OCI-LY7 (cell line): Measurements from ENCODE around the gene CDNF. TPM values are rescaled to one million over a fixed set of nuclear protein-coding genes. Genes with fewer than 3 reads are reported as not detected.

ENCODE experiments used
- BruUV-seq: library from RNA; stranded (reverse); fragments of 400-500 nt; replicated peaks from 2 replicates; lab custom pipeline; 2021; lab: Mats Ljungman, UMichigan
- CTCF ChIA-PET: fragments of 300-600 bp; sonication (Branson Sonifier 250); formaldehyde crosslinking; loops from one replicate; lab custom pipeline; 2022; ENCODE audit warnings: antibody characterized with exemption; ENCODE audit not compliant: unreplicated experiment; lab: Charles Lee
- POLR2A ChIA-PET: fragments of 300-600 bp; sonication (Branson Sonifier 250); formaldehyde crosslinking; loops from one replicate; lab custom pipeline; 2022; ENCODE audit warnings: antibody characterized with exemption; lab: Charles Lee
- DNase-seq: peaks from one replicate; pipeline ENCODE4 v3.0.0-alpha.2; 2015; ENCODE audit warnings: low spot score
- H2AFZ ChIP-seq: fragments of 200-600 bp; sonication (generic), shearing (Covaris generic); 2 replicates; pipeline ENCODE4 v1.6.1; 2014; ENCODE audit warnings: mild to moderate bottlenecking, antibody characterized with exemption, low read length, moderate library complexity
- H3K27ac ChIP-seq: fragments of 200-600 bp; sonication (generic); 2 replicates; pipeline ENCODE4 v1.5.1; 2014; ENCODE audit warnings: mixed run types, low read depth, mild to moderate bottlenecking, moderate library complexity, low read length, inconsistent platforms; ENCODE audit not compliant: poor library complexity, severe bottlenecking
- H3K36me3 ChIP-seq: fragments of 200-600 bp; sonication (generic); 2 replicates; pipeline ENCODE4 v1.6.1; 2014; ENCODE audit warnings: mild to moderate bottlenecking, antibody characterized with exemption, low read length, moderate library complexity, mixed read lengths; ENCODE audit not compliant: insufficient read depth
- H3K4me1 ChIP-seq: fragments of 200-600 bp; sonication (generic); 2 replicates; pipeline ENCODE4 v1.5.1; 2014; ENCODE audit warnings: mild to moderate bottlenecking, low read length; ENCODE audit not compliant: insufficient read depth, poor library complexity, severe bottlenecking
- H3K4me2 ChIP-seq: fragments of 200-600 bp; sonication (generic); 2 replicates; pipeline ENCODE4 v1.6.1; 2014; ENCODE audit warnings: mild to moderate bottlenecking, low read length
- H3K4me3 ChIP-seq: fragments of 200-600 bp; sonication (generic); 2 replicates; pipeline ENCODE4 v1.5.1; 2014; ENCODE audit warnings: mild to moderate bottlenecking, low read depth, low read length; ENCODE audit not compliant: poor library complexity, severe bottlenecking
- H3K79me2 ChIP-seq: fragments of 200-600 bp; sonication (generic); 2 replicates; pipeline ENCODE4 v1.6.1; 2016; ENCODE audit warnings: low read depth, mild to moderate bottlenecking, low read length, moderate library complexity, mixed read lengths; ENCODE audit not compliant: insufficient read depth
- H3K9me2 ChIP-seq: fragments of 200-600 bp; sonication (generic); 2 replicates; pipeline ENCODE4 v1.6.1; 2016; ENCODE audit warnings: mild to moderate bottlenecking, low read length, mixed read lengths; ENCODE audit not compliant: insufficient read depth
- H3K9me3 ChIP-seq: fragments of 200-600 bp; sonication (generic); 2 replicates; pipeline ENCODE4 v1.6.1; 2014; ENCODE audit warnings: mild to moderate bottlenecking, mixed run types, low read length, mixed read lengths
- H4K20me1 ChIP-seq: fragments of 200-600 bp; sonication (generic); 2 replicates; pipeline ENCODE4 v1.6.1; 2014; ENCODE audit warnings: mild to moderate bottlenecking, antibody characterized with exemption, low read length, moderate library complexity, mixed read lengths; ENCODE audit not compliant: insufficient read depth
- EZH2phosphoT487 ChIP-seq: fragments of 200-600 bp; sonication (generic); IDR thresholded peaks from 2 replicates; pipeline ENCODE4 v1.6.1; 2018; ENCODE audit warnings: low read depth, borderline replicate concordance, mild to moderate bottlenecking, mixed run types, antibody characterized with exemption, low read length, moderate library complexity, mixed read lengths
- intact Hi-C: fragments of 100-400 bp; cut with micrococcal nuclease; formaldehyde crosslinking; loops from one replicate; pipeline ENCODE4 v1.10.0; 2022; ENCODE audit not compliant: unreplicated experiment
- total RNA-seq, 2 experiments: library from RNA; depleted of rRNA in 1 of 2; stranded (reverse); fragments of >200 nt in 1 of 2; shearing (Covaris generic) in 1 of 2; gene quantifications; 2 replicates each; pipeline ENCODE4 v1.2.3, GENCODE V29; 2014 to 2022
- TF ChIP-seq, protein P1 (sequence below): fragments of 200-600 bp; sonication (generic); conservative IDR thresholded peaks from 2 replicates; pipeline ENCODE4 v1.5.1; 2014; ENCODE audit warnings: mild to moderate bottlenecking, antibody characterized with exemption, low read length, moderate library complexity, mixed read lengths

The CDNF gene
- total RNA-seq, 2 experiments from 2014 or later = 3.2 to 3.7 TPM

DNA sequence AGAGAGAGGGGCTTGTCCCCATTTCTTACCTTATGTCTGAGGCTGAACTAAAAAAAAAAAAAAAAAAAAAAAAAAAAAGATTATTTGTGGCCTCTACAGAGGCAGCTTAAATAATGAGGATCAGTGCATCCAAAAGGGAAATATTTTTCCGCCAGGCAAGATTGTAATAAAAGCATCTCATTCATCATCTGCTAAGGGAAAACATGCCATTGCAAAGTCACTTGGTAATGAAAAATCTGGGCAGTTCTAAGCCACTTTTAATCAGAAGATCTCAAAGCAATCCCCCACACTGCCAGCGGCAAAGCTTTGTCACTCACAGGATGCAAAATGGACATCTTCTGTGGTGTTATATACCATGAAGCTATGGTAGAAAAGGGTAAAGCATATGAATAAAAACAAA is 66.9 kb downstream of the CDNF start:
- intact Hi-C loops = no loop called here
- H3K4me3 ChIP-seq = no peak overlapping the region
- no peaks in the 10 kb centered on the region for H3K9me2 ChIP-seq
- H3K79me2 ChIP-seq = no peaks in the 10 kb centered on the region
- CTCF ChIA-PET = no interaction called here
- H3K4me2 ChIP-seq = no peak overlapping the region
- H2AFZ ChIP-seq = no peak overlapping the region
- no peaks in the 10 kb centered on the region for H4K20me1 ChIP-seq
- TF ChIP-seq EZH2phosphoT487 = no peak
- TF ChIP-seq, protein P1, sequence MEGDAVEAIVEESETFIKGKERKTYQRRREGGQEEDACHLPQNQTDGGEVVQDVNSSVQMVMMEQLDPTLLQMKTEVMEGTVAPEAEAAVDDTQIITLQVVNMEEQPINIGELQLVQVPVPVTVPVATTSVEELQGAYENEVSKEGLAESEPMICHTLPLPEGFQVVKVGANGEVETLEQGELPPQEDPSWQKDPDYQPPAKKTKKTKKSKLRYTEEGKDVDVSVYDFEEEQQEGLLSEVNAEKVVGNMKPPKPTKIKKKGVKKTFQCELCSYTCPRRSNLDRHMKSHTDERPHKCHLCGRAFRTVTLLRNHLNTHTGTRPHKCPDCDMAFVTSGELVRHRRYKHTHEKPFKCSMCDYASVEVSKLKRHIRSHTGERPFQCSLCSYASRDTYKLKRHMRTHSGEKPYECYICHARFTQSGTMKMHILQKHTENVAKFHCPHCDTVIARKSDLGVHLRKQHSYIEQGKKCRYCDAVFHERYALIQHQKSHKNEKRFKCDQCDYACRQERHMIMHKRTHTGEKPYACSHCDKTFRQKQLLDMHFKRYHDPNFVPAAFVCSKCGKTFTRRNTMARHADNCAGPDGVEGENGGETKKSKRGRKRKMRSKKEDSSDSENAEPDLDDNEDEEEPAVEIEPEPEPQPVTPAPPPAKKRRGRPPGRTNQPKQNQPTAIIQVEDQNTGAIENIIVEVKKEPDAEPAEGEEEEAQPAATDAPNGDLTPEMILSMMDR = no peak
- no peak overlapping the region for H3K27ac ChIP-seq
- BruUV-seq = no TSS peak
- peaks cover 5% of the 10 kb centered on the region for H3K4me1 ChIP-seq
- POLR2A ChIA-PET = interaction anchor here (0.6 to 1.1 kb wide), 5 partner anchors 20 to 130 kb away, joined by 3 to 7 read pairs (median 4); no protein-coding TSS in a partner anchor
- H3K9me3 ChIP-seq = no peaks in the 10 kb centered on the region
- DNase-seq = no peak
- no peaks in the 10 kb centered on the region for H3K36me3 ChIP-seq

Other genes starting within 250 kb of the CDNF start
- 114 and 134 TPM in 2 replicates for gene FAM107B, start 63.1 kb downstream of the CDNF start, total RNA-seq (2014; rRNA removed; shearing (Covaris generic))
- 398 and 422 TPM in 2 replicates for gene FAM107B, start 63.1 kb downstream of the CDNF start, total RNA-seq (2022)
- 21.8 and 29.4 TPM in 2 replicates for gene HSPA14, start 269 bp upstream of the CDNF start, total RNA-seq (2014; rRNA removed; shearing (Covaris generic))
- 28.2 and 30.9 TPM in 2 replicates for gene HSPA14, start 269 bp upstream of the CDNF start, total RNA-seq (2022)
- 22.2 and 26.5 TPM in 2 replicates for gene MSANTD7, start 269 bp upstream of the CDNF start, total RNA-seq (2014; rRNA removed; shearing (Covaris generic))
- 23.5 and 29.5 TPM in 2 replicates for gene MSANTD7, start 269 bp upstream of the CDNF start, total RNA-seq (2022)
- 31.5 and 43.4 TPM in 2 replicates for gene SUV39H2, start 40.8 kb upstream of the CDNF start, total RNA-seq (2014; rRNA removed; shearing (Covaris generic))
- gene SUV39H2, start 40.8 kb upstream of the CDNF start, total RNA-seq (2022) = 58.0 and 58.2 TPM in 2 replicates
- 45.3 and 81.3 TPM in 2 replicates for gene DCLRE1C, start 116.1 kb upstream of the CDNF start, total RNA-seq (2014; rRNA removed; shearing (Covaris generic))
- 50.2 and 53.2 TPM in 2 replicates for gene DCLRE1C, start 116.1 kb upstream of the CDNF start, total RNA-seq (2022)
- gene MEIG1, start 121.4 kb upstream of the CDNF start, total RNA-seq (2014; rRNA removed; shearing (Covaris generic)) = 1.1 and 2.5 TPM in 2 replicates
- gene MEIG1, start 121.4 kb upstream of the CDNF start, total RNA-seq (2022) = 1.7 and 2.7 TPM in 2 replicates
- gene OLAH, start 205.9 kb upstream of the CDNF start, total RNA-seq (2014; rRNA removed; shearing (Covaris generic)) = not detected in 2 replicates
- not detected in 2 replicates for gene OLAH, start 205.9 kb upstream of the CDNF start, total RNA-seq (2022)